22Rv1 (cell line): ENCODE data around the gene LTC4S.

Source experiments
- CTCF ChIP-seq: fragments of 450-650 bp; IDR thresholded peaks from 2 replicates; pipeline ENCODE4 v1.5.1; 2017; ENCODE audit warnings: mild to moderate bottlenecking
- ZFX ChIP-seq: fragments of 450-650 bp; IDR thresholded peaks from 2 replicates; pipeline ENCODE4 v1.6.1; 2017; ENCODE audit warnings: antibody characterized with exemption, borderline replicate concordance

- TF ChIP-seq CTCF = no peak
- TF ChIP-seq ZFX = no peak
Measured at GRCh38 chr5:179799644-179799973, 5.8 kb downstream of the LTC4S start.
